Upper lobe of left lung (tissue), 4 donors: Measurements from ENCODE around the gene GJD4.

ENCODE experiments used
- EP300 ChIP-seq, 4 donors: sonication (generic); formaldehyde crosslinking; IDR thresholded peaks; one replicate each; pipeline ENCODE4 v1.5.1; 2017; ENCODE audit warnings: antibody characterized with exemption in 4 of 4, control low read depth in 2 of 4
- POLR2A ChIP-seq, 4 donors: fragments of 450-650 bp; IDR thresholded peaks; one replicate each; pipeline ENCODE4 v1.5.1; 2016 to 2017; ENCODE audit warnings: antibody characterized with exemption in 4 of 4, mild to moderate bottlenecking in 2 of 4

DNA sequence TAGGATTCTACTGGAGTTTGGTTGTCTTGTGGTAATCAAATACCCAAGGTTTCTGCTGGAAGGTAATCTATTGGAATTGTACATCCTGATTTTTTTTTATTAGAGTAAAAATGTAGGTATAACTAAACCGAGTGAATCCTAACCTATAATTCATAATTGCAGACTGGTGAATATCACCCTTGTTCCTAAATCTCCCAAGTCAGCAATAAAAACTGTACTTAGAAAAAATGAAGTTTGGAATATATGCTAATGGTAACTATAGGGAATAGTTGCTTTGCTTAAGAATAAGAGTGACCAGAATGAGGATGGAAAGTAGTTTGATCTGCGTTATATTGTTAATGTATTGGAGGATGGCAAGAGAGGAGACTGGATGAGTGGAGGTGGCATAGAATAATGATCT, 47.7 kb downstream of the GJD4 start:
- TF ChIP-seq EP300 (IDR thresholded peaks at IDR 0.05), result no peak
- no peak for TF ChIP-seq POLR2A (IDR thresholded peaks at IDR 0.05)
